ENCODE data around the gene TEX36.

- TF ChIP-seq CTCF (conservative IDR thresholded peaks at IDR 0.05; ENCODE audit: low read depth, low read length) (no peak), EZH2 (IDR thresholded peaks at IDR 0.05; ENCODE audit: borderline replicate concordance, low read depth, low read length, poor library complexity, severe bottlenecking) (no peak)
Measured at GRCh38 chr10:125722811-125723210, 39.8 kb upstream of the TEX36 start.
